Spleen (tissue), 7 donors: ENCODE measurements around the gene CUBN.

Source experiments
- POLR2A ChIP-seq, 3 donors: fragments of 450-650 bp; IDR thresholded peaks; one replicate each; pipeline ENCODE4 v1.5.1; 2017; ENCODE audit warnings: antibody characterized with exemption in 3 of 3, mild to moderate bottlenecking in 1 of 3
- TF ChIP-seq, protein P1 (sequence below), 11 experiments: fragments of 200-600 bp in 7 of 11; fragments of 450-650 bp in 4 of 11; sonication (generic) in 4 of 11; IDR thresholded peaks in 8 of 11; conservative IDR thresholded peaks in 3 of 11; 1 replicate in 7 of 11; 2 replicates in 4 of 11; pipeline versions ENCODE4 v1.4.0 to v1.8.0; 2016 to 2021; ENCODE audit warnings: antibody characterized with exemption in 11 of 11, inconsistent platforms in 4 of 11, mild to moderate bottlenecking in 1 of 11
- donor health status: DM: no; HTN: no; CAD: no; lungs with moderate emphysema.
- donor health status: DM: no; HTN: no; CAD: no.
- donor health status: DM: no; HTN: no; CAD: no.

- TF ChIP-seq, protein P1, sequence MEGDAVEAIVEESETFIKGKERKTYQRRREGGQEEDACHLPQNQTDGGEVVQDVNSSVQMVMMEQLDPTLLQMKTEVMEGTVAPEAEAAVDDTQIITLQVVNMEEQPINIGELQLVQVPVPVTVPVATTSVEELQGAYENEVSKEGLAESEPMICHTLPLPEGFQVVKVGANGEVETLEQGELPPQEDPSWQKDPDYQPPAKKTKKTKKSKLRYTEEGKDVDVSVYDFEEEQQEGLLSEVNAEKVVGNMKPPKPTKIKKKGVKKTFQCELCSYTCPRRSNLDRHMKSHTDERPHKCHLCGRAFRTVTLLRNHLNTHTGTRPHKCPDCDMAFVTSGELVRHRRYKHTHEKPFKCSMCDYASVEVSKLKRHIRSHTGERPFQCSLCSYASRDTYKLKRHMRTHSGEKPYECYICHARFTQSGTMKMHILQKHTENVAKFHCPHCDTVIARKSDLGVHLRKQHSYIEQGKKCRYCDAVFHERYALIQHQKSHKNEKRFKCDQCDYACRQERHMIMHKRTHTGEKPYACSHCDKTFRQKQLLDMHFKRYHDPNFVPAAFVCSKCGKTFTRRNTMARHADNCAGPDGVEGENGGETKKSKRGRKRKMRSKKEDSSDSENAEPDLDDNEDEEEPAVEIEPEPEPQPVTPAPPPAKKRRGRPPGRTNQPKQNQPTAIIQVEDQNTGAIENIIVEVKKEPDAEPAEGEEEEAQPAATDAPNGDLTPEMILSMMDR (IDR thresholded peaks at IDR 0.05 in 8 of 11, conservative IDR thresholded peaks at IDR 0.05 in 3 of 11): no peak
- no peak for TF ChIP-seq POLR2A (IDR thresholded peaks at IDR 0.05)
These were observed 282.0 kb downstream of the CUBN start for GRCh38 chr10:16847644-16848043.
